ENCODE measurements around the gene CAB39.

DNA sequence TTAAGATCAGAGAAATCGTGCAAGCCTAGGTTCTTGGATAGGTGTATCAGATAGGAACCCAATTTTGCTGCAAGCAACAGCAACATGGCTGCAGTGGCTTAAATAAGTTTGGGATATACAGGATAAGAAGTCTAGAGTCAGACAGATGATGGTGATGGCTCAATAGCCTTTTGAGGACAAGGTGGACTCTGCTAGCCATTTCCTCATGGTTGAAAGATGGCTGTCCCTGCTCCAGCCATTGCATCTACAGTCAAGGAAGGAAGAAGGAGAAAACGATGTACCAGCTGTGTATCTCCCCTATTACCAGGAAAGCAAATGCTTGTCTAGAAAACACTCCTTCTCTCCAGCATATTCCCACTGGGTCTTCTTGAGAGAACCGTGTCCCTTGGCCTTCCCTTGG lies 30.1 kb upstream of the CAB39 start:
- TF ChIP-seq, protein P1, sequence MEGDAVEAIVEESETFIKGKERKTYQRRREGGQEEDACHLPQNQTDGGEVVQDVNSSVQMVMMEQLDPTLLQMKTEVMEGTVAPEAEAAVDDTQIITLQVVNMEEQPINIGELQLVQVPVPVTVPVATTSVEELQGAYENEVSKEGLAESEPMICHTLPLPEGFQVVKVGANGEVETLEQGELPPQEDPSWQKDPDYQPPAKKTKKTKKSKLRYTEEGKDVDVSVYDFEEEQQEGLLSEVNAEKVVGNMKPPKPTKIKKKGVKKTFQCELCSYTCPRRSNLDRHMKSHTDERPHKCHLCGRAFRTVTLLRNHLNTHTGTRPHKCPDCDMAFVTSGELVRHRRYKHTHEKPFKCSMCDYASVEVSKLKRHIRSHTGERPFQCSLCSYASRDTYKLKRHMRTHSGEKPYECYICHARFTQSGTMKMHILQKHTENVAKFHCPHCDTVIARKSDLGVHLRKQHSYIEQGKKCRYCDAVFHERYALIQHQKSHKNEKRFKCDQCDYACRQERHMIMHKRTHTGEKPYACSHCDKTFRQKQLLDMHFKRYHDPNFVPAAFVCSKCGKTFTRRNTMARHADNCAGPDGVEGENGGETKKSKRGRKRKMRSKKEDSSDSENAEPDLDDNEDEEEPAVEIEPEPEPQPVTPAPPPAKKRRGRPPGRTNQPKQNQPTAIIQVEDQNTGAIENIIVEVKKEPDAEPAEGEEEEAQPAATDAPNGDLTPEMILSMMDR (IDR thresholded peaks at IDR 0.05) = no peak
- no peak for TF ChIP-seq EZH2 (IDR thresholded peaks at IDR 0.05; ENCODE audit: borderline replicate concordance, insufficient read depth, low read depth, low read length, poor library complexity, severe bottlenecking)

Data from B cell (primary cell).